GM12892 (cell line): ENCODE measurements around the gene LRRC36.

ENCODE experiments used
- DNase-seq: peaks from one replicate; pipeline ENCODE4 v3.0.0; 2011; ENCODE audit not compliant: insufficient read length
- FAIRE-seq: peaks from 2 replicates; lab custom pipeline; 2011; peaks lifted over from hg19 to GRCh38; lab: Jason Lieb, UNC
- POLR2A ChIP-seq: IDR thresholded peaks from 2 replicates; pipeline ENCODE4 v1.6.1; 2011; ENCODE audit warnings: low read depth, low read length, control low read depth
- POLR2AphosphoS5 ChIP-seq: IDR thresholded peaks from 2 replicates; pipeline ENCODE4 v1.6.1; 2011; ENCODE audit warnings: low read depth, low read length, control low read depth
- TAF1 ChIP-seq: IDR thresholded peaks from 2 replicates; pipeline ENCODE4 v1.6.1; 2011; ENCODE audit warnings: low read depth, mild to moderate bottlenecking, control low read depth, low read length, borderline replicate concordance

LRRC36 gene

DNA sequence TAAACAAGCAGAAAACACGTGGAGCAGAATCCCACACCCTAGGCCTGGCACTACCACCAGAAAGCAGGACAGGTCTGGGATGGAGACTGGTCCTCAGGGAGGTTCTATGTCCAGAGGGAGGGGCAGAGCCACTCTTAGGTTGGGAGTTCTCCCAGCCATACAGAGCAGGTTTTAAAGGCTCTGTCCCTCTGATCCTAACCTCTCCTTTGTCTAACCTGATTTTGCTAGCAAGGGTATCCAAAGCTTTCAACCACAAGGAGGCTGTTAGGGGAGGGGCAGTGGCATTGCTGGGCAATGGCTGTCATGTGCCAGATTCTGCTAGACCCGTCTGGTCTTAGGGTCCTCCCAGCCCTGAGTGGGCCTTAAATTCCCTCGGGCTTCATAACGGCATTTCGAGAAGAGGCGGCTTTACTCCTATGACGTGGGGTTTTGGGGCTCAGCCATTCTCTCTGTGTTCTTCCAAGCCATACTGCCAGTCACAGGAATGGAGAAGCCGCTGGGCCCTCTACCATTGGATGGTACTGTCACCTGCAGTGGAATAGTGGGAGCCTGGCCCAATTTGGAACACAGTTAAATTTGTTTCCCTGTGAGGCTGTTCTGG lies 61.0 kb downstream of the LRRC36 start:
- DNase-seq: no peak
- TF ChIP-seq TAF1 (no peak), POLR2AphosphoS5 (no peak), POLR2A (no peak)
- no peak for FAIRE-seq

DNA sequence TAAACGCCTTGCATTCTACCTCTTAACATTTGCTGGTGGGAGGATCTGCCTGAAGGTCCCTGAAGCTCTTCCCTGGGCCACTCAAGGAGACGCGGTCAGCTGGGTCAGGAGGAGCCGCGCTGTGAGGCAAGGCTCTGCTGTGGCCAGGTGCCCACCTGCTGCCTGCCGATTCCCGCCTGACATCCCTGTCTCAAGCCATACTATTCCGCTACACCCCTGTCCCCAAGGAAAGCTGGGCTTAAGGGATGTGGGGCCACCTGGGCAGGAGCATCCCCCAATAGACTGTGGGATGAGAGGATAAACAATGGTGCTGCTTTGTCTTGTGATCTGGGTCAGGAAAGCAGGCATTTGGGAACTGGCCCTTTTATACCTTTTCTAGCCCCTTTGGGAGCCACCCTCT lies 61.6 kb downstream of the LRRC36 start:
- FAIRE-seq (no peak), DNase-seq (no peak)
- no peak for TF ChIP-seq POLR2AphosphoS5
- TF ChIP-seq TAF1: no peak
- no peak for TF ChIP-seq POLR2A

DNA sequence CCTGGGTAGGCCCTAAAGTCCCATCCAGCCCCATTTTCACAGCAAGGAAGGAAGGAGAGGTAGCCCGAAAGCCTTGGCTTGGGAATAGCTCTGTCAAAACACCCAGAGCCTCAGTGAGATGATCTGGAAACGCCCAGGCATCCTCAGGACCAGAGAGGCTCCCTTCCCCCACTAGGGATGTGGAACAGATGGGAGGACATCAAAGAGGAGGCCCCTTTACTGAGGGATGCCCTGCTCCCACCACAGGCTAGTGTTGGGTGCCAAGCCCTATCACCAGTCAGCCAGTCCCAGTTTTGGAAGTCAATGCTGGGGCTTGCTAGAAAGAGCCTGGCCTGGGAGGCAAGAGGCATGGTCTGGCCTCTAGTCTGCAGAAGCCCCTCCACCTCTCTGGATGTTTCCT lies 62.0 kb downstream of the LRRC36 start:
- DNase-seq (no peak), FAIRE-seq (no peak)
- no peak for TF ChIP-seq TAF1
- no peak for TF ChIP-seq POLR2AphosphoS5
- no peak for TF ChIP-seq POLR2A

DNA sequence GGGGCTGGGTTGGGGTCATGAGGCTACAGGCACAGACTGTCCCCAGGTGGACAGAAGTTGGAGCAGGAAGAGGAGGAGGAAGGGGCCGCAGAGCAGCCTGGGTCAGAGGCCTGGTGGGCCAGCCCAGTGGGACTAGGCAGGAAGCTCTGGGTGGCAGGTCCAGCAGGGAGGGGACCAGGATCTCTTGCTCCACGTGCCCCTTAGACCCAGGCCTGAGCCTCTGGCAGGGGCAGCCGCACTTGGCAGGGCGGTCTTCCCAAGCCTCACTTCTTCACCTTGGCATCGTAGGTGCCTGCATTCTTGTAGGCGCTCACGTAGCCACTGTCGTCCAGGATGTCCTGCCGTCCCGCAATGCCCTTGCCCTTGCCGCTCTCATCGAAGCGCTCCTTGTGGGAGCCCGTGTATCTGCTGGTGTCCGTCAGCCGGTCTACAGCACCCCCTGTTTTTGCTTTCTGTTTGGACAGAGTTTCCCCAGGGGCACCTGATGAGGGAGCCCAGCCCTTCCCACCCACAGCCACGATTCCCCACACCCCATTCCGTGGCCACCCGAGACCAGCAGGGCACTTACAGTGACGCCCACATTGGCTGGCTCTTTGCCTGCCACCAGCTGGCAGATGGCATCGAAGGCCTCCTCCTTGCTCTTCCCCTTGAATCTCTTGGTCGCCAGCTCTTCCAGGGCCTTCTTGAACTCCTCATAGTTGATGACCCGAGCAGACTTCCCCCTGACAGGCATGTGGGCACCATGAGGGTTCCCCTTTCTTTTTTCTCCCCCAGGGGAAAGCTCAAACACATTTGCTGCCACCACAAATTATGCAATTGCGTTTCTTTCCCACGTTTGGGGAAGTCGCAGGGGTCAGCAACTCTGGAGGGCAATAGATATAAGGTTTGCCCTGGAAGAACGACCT lies 63.5 kb downstream of the LRRC36 start:
- FAIRE-seq: no peak

DNA sequence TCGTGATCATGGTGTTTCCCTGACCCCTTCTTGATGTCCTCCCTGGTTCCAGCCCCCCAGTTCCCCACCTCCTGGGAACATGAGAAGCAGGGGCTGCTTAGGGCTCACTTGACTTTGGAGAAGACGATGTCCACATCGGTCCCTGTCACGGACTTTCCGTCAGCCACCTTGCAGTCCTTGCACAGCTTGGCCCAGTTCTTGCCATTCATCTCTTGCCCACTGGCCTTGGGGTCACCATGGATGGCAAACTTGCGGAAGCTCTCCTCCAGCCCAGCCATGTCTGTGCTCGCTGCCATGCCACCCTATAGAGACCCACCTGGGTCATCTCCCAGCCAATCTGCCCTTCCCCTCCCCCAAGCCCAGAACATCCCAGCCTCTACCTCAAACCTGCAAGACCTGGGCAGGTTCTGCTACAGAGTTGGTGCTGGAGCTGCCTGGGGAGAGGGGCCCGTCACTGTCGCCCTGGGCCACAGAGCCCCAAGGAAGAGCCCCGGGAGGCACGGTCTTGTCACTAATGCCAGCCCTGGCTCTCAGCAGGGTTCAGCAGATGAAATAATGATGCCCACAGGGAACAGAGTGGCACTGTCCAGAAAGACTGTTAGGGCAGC lies 64.3 kb downstream of the LRRC36 start:
- no peak for FAIRE-seq
- TF ChIP-seq POLR2AphosphoS5 (no peak), POLR2A (no peak)
- DNase-seq: no peak

More for the DNA sequence above, 63.5 kb downstream of the LRRC36 start:
- TF ChIP-seq TAF1 (no peak), POLR2A (no peak), POLR2AphosphoS5 (no peak)
- no peak for DNase-seq

DNA sequence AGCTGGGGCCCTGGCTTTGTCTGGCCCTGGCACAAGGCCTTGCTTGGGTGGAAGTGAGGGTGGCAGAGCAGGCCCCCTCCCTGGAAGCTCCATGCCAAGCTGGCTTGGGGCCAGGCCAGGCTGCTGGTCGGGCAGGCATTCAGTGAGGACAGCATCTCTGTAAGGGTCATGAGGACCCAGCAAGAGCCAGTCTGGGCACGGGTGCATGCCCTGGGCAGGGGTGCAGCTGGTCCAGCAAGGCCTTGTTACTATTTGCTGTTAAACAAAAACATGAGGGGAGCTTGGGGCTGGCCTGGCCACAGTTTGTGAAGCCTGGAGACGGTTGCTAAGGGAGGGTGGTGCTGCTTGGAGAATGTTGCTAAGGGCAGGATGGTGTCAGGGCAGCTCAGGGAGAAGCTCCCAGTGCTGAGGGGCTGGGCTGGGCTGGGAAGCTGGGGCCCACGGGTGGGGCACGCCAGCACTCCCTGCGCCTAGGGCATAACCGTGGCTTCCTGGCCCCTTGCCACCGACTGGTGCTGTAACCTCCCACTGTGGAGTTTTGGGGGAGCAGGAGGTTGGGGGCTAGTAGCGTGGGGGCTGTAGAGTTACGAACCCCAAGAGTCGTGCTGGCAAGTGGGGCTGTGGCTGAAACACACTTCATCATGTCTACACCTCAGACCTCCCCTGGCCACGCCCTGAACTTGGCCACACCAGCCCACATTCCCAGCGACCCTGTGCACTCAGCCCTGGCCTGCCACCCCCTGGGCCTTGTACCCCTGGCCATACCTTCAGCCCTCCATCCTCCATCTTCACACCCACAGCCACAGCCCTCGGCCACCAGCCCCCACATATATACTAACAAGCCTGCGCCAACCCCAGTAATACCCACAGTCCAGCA lies 65.0 kb downstream of the LRRC36 start:
- no peak for DNase-seq
- TF ChIP-seq TAF1: no peak
- no peak for FAIRE-seq

DNA sequence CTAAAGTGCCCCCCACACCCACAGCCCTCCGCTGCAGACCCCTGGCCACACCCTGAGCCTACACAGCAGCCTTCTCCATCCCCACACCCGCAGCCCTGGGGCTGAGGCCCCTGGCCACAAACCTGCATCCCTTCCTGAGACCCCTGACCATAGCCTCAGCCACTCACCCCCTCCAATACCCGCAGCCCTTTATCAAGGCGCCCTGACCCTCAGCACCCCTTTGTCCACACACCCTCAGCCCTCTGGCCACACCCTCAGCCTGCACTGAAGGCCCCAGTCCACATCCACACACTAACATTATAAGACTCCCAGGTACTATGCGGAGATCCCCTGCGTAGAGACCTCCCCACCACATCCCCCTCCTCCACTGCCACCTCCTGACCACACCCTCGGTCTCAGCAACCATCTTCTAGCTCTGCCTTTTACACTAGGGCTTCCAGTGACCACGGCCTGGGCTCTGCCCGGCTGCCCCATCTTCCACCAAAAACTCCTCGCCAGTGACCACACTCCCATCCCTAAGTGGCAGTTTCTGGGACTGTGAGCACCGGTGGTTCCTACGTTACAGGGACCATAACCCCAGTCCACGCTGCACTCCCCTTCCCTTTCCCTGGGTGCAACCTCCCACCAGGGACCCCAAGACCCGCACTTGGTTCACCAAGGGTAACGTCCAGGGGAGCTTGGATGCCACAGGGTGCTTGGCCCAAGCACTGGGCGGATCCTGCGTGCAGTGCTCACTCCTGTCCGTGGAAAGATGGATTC lies 65.9 kb downstream of the LRRC36 start:
- FAIRE-seq (no peak), DNase-seq (no peak)
- no peak for TF ChIP-seq TAF1
- no peak for TF ChIP-seq POLR2AphosphoS5
- no peak for TF ChIP-seq POLR2A

DNA sequence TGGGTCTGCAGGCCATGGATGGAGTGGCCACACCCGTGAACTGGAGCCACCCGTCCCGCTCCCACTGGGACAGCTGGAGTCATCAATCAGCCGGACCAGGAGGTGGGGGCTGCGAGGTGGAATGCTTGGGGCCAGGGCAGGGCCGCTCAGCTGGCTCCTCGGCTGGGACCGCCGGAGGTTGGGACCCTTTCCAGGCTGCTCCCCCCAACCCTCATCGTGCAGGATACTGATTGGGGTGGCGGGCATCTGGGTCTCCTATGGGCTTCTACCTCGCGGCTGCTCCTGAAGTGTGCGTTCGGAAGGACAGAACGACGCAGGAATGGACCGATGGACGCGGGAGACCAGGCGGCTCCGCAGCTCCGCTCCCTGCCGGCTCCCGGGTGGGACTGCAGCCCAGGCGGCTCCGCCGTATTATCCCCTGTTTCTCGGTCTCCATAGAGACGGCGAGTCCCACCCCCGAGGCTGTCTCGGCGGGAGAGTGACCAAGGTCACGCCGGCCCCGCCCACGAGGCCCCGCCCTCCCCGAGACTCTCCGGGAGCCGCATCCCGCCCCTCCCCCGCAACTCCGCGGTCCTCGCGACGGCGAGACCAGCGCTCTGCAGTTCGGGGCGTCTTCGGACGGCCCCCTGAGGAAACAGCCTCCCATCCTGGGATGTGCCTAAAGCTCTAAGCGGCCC lies 66.6 kb downstream of the LRRC36 start, which contains the start of gene TPPP3:
Gene TPPP3 (minus strand): TSS at position 388 of the 677 bp plus-strand sequence. CDS start 2,387 bp downstream, outside the sequence.
- no peak for DNase-seq
- no peak for FAIRE-seq
- no peak for TF ChIP-seq POLR2AphosphoS5
- no peak for TF ChIP-seq TAF1

DNA sequence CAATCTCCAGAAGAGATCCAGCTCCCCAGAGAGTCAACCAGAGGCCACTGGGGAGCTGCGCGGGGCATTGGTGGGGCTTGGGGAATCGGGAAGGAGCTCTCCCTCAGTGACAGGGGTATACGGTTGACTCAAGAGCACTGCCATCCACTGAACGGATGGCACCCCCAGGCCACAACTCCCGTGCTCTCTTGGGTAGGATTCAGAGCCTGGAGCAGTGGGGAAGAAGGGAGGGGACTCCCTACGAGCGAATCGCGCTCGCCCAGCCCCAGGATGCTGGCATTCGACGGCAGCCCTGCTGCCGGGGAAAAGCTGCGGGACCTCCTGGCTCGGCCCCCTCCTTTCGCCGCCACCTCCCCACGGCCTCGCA lies 67.2 kb downstream of the LRRC36 start:
- no peak for TF ChIP-seq TAF1
- DNase-seq (no peak), FAIRE-seq (no peak)

DNA sequence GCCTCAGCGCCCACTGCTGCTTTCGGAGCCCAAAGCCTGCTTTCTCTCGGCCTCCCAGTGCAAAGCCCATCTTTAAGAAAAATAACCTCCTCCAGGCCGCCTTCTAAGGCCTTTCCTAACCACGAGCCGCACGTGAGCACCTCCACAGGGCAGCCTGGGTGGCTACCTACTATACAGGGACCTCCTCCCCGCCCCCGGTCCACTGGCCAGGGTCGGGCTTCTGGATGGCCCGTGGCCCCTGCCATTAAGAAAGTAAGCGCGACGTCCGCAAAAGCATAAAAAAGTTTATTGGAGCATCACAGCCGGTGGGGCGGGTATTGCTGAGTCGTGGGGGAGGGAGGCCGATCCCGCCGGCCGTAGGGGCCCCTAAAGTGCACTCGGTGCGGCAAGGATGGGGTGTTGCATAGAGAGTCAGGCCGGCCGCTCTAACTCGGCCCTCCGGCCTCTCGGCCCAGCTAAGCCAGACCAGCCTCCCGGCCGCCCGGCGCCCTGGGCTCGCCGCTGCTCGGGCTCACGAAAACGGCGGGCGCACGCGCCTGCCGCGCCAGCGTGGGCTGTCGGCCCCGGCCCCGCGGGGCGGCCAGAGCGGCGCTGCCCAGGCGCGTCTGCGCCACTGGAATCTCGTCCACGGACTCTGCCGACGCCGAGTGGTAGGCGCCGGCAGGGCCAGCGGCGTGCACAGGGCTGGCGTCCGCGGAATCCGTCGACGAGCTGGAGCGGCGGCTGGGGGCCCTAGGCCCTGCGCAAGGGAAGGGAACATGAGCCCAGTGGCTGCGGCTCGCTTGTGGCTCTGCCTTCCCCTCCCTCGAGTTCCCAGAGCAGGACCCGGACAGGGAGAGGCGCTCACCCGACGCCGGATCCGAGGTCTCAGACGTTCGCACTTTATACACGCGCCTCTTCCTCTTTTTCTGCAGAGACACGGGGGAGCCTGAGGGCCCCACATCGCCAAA lies 67.8 kb downstream of the LRRC36 start:
- FAIRE-seq: no peak
- TF ChIP-seq POLR2A (no peak), TAF1 (no peak), POLR2AphosphoS5 (no peak)
- no peak for DNase-seq
